Placental epithelial cell (primary cell): Measurements from ENCODE around the gene ZNF778. TPM values are rescaled to one million over a fixed set of nuclear protein-coding genes. Genes with fewer than 3 reads are reported as not detected.

Source experiments
- total RNA-seq: library from RNA; depleted of rRNA; stranded (reverse); fragments of >200 nt; gene quantifications from 2 replicates; pipeline ENCODE4 v1.2.3, GENCODE V29; 2012

ZNF778 gene
- 6.3 and 6.7 TPM in 2 replicates for total RNA-seq

GRCh38 chr16:89217388-89218191 lies at the start of gene ZNF778:
Gene ZNF778, plus strand, starts transcription at chr16:89217703. Its CDS starts 3,425 bp downstream, at chr16:89221128.

DNA sequence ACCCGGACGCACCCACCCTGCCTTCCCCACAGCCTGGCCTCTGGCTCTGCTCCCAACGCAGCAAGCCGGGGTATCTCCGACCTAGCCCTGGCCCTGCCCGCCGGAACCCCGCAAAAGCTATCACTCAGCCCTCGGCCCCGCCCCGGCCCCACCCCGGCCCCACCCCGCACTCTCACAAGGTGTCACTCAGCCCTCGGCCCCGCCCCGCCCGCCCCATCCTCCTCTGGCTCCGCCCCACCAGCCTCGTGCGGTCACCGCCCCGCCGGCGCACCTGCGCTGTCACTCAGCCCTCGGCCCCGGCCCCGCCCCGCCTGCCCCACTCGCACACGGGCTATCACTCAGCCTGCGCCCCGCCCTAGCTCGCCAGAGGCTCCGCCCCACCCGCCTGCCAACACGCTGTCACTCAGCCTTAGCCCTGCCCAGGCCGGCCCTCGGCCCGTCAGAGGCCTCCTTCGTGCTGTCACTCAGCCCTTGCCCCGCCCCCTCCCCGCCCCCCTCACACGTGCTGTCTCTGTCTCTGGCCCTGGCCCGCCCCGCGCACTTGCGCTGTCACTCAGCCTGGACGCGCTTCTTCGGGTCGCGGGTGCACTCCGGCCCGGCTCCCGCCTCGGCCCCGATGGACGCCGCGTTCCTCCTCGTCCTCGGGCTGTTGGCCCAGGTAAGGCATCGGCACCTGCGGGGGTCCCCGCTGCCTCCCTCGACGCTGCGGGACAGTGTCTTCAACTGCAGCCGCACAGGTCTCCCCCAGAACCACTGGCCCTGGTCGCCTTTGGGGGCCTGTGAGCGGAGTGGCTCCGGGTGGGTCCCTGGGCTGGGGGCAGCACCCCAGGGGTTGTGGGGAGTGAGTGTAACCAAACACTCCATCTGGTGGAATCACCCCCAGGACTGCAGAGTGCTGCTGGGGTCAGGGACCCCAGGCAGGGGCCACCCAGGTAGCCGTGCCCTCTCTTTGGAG lies 46.0 kb upstream of the ZNF778 start, which contains the start of gene CDH15:
TSS of gene CDH15 (plus strand) at position 533 of the 955 bp plus-strand sequence. CDS start at position 617, 84 bp downstream.

GRCh38 chr16:89200124-89200849 lies 17.2 kb upstream of the ZNF778 start, which contains the start of gene SLC22A31:
Gene SLC22A31, minus strand, starts transcription at chr16:89200537. Its CDS starts 36 bp downstream, at chr16:89200501.

Other genes with a start within 250 kb of the ZNF778 start
- not detected in 2 replicates for gene CBFA2T3, start 240.5 kb upstream of the ZNF778 start, total RNA-seq
- 16.5 and 22.3 TPM in 2 replicates for gene ACSF3, start 123.9 kb upstream of the ZNF778 start, total RNA-seq
- gene CDH15, start 46.0 kb upstream of the ZNF778 start, total RNA-seq: not detected in 2 replicates
- not detected in 2 replicates for gene SLC22A31, start 17.2 kb upstream of the ZNF778 start, total RNA-seq